GM21390 (cell line): ENCODE data around the gene AGTPBP1.

ENCODE experiments used
- ATAC-seq: cut with Tn5 transposase; IDR thresholded peaks from one replicate; pipeline ENCODE4 v1.9.1; 2021; ENCODE audit not compliant: unreplicated experiment

Gene AGTPBP1

GRCh38 chr9:85502815-85503655 is 238.7 kb downstream of the AGTPBP1 start:
- no peak for ATAC-seq

- ATAC-seq: no peak
Measured at GRCh38 chr9:85501882-85502281, 239.9 kb downstream of the AGTPBP1 start.

DNA sequence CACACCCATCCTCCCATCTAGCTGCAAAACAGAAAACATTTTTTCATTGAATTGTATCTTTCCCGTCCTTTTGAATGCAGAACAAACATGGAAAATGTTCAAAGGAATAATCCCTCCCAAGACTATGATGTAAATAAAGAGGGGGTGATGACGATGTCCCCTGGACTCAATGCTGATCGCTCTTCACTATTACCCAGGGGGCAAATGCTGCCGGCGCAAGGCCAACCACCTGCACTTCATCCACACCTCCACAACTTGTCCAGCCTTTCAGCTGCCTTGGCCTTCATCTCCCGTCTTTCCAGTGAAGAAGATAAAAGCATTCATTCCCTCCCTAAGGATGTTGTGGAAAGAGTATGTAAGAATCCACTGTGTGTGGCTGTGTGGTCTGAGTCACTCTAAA is 240.3 kb downstream of the AGTPBP1 start:
- ATAC-seq: no peak
